Esophagus squamous epithelium (tissue), 4 donors: ENCODE measurements around the gene TDO2.

Experiments used
- CTCF ChIP-seq, 6 experiments: fragments of 450-650 bp in 4 of 6; fragments of 200-600 bp in 2 of 6; sonication (generic) in 2 of 6; IDR thresholded peaks; one replicate each; pipeline ENCODE4 v1.5.1; 2016 to 2019; ENCODE audit warnings: antibody characterized with exemption in 6 of 6, mild to moderate bottlenecking in 4 of 6, moderate library complexity in 4 of 6
- POLR2A ChIP-seq, 4 donors: fragments of 450-650 bp; IDR thresholded peaks; one replicate each; pipeline ENCODE4 v1.6.1; 2017; ENCODE audit warnings: antibody characterized with exemption in 4 of 4, mild to moderate bottlenecking in 4 of 4, moderate library complexity in 3 of 4

- no peak for TF ChIP-seq CTCF (IDR thresholded peaks at IDR 0.05)
- no peak for TF ChIP-seq POLR2A (IDR thresholded peaks at IDR 0.05)
Observed at GRCh38 chr4:155929833-155930232, 26.3 kb downstream of the TDO2 start.
